Pancreas (tissue), 10 donors: ENCODE measurements around the gene DCBLD1. TPM values are rescaled to one million over a fixed set of nuclear protein-coding genes. Genes with fewer than 3 reads are reported as not detected.
A peak's percentile ranks its signal among the peaks of the same experiment; 100 is the strongest.

ENCODE experiments used
- ATAC-seq, 4 donors: fragments of 200-7000 bp; cut with Tn5 transposase; one replicate each; pipeline versions ENCODE4 v1.8.0 to v1.9.1; 2020; ENCODE audit warnings: mild to moderate bottlenecking in 4 of 4, moderate library complexity in 4 of 4
- DNase-seq, 6 donors: peaks; one replicate each; pipeline ENCODE4 v3.0.0-alpha.2; 2020
- FAIRE-seq: peaks from 2 replicates; lab custom pipeline; 2012; peaks lifted over from hg19 to GRCh38; lab: Jason Lieb, UNC
- H3K27ac ChIP-seq, 4 donors: fragments of 200-600 bp; sonication (generic); 1 replicate in 3 of 4; 2 replicates in 1 of 4; pipeline versions ENCODE4 v1.5.0 to v1.8.0; 2020
- H3K27me3 ChIP-seq, 4 donors: fragments of 200-600 bp; one replicate each; pipeline ENCODE4 v1.8.0; 2021
- H3K36me3 ChIP-seq, 3 donors: fragments of 200-600 bp; sonication (generic) in 1 of 3; one replicate each; pipeline versions ENCODE4 v1.5.0 to v1.8.0; 2020 to 2021
- H3K4me1 ChIP-seq, 3 donors: fragments of 200-600 bp; one replicate each; pipeline ENCODE4 v1.8.0; 2021
- H3K4me3 ChIP-seq, 4 donors: fragments of 200-600 bp; sonication (generic) in 2 of 4; one replicate each; pipeline versions ENCODE4 v1.5.0 to v1.8.0; 2020 to 2021
- H3K9me3 ChIP-seq, 4 donors: fragments of 200-600 bp; one replicate each; pipeline ENCODE4 v1.8.0; 2021
- WGBS, 2 donors: extraction: QIAGEN DNeasy Blood & Tissue Kit; methylation state at CpG; one replicate each; pipeline ENCODE4 v1.1.7; 2013; 5-methylcytosine and 5-hydroxymethylcytosine counted together
- intact Hi-C, 3 donors: fragments of 100-400 bp; cut with DNase I; formaldehyde crosslinking; loops; one replicate each; pipeline versions ENCODE4 v1.11.1 to v1.14.2; 2022
- polyA plus RNA-seq, 2 donors: library from polyadenylated mRNA; stranded (reverse); fragments of 200-250 nt; gene quantifications; one replicate each; pipeline ENCODE4 v1.2.3, GENCODE V29; 2013
- total RNA-seq, 6 donors: library from RNA; stranded (reverse); fragmentation: NEBNext Ultra II Directional in 4 of 6; extraction: Animal tissue kit (Norgen Biotek cat#: 25700) in 4 of 6; gene quantifications; one replicate each; pipeline versions ENCODE4 v1.2.1 to v1.2.4, GENCODE V29; 2021 to 2023
- TF ChIP-seq, protein P1 (sequence below), 4 donors: fragments of 200-600 bp; sonication (generic) in 3 of 4; IDR thresholded peaks; one replicate each; pipeline versions ENCODE4 v1.5.0 to v1.8.0; 2021; ENCODE audit warnings: antibody characterized with exemption in 4 of 4
- donor health status: healthy with polysubstance abuse.
- donor health status: DM: no; HTN: no; CAD: no; lungs with moderate emphysema.
- donor health status: DM: no; HTN: no; CAD: no.
- donor health status: control.
- donor health status: control.
- donor health status: Bipolar disorder and iron deficiency.
- donor health status: DM: yes; HTN: yes; CAD: no.
- donor health status: DM: no; HTN: no; CAD: no.
- donor health status: DM: no; HTN: no; CAD: no.
- donor health status: DM: yes; HTN: yes; CAD: no.

The DCBLD1 gene
- total and polyA plus RNA-seq, 8 donors, result 4.8 to 12.8 (median 6.4) TPM

DNA sequence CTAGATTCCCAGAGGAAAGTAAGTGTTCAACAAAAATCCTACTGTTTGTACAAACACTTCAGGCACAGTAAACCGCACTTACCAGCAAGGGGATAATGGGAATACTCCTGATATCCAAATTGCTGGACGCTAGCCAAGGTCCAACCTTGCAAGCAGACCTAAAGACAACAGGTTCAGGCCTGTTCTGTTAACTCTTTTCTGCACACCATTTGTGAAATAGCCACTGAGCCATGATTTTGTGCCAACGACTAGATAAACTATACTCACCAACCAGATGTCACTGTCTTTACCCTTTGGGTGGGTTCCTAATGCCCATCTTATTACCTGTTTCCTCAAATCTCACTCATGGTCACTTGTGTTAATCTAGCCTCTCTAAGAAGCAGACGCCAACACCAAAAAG, 76.3 kb downstream of the DCBLD1 start:
- peaks cover 0 to 10% (median 0%) of the 10 kb centered on the region in 3 donors for H3K36me3 ChIP-seq
- no peak overlapping the region for H3K4me3 ChIP-seq
- no peak for DNase-seq
- TF ChIP-seq, protein P1, sequence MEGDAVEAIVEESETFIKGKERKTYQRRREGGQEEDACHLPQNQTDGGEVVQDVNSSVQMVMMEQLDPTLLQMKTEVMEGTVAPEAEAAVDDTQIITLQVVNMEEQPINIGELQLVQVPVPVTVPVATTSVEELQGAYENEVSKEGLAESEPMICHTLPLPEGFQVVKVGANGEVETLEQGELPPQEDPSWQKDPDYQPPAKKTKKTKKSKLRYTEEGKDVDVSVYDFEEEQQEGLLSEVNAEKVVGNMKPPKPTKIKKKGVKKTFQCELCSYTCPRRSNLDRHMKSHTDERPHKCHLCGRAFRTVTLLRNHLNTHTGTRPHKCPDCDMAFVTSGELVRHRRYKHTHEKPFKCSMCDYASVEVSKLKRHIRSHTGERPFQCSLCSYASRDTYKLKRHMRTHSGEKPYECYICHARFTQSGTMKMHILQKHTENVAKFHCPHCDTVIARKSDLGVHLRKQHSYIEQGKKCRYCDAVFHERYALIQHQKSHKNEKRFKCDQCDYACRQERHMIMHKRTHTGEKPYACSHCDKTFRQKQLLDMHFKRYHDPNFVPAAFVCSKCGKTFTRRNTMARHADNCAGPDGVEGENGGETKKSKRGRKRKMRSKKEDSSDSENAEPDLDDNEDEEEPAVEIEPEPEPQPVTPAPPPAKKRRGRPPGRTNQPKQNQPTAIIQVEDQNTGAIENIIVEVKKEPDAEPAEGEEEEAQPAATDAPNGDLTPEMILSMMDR (IDR thresholded peaks at IDR 0.05), result no peak
- H3K27ac ChIP-seq, result no peak overlapping the region
- WGBS, 2 donors, result 61 to 64% methylated on average over 4 of the region's 4 CpGs
- no peak for FAIRE-seq
- no peaks in the 10 kb centered on the region for H3K27me3 ChIP-seq
- no peaks in the 10 kb centered on the region for H3K9me3 ChIP-seq
- peak in 1 of 4 donors; percentile 29 for ATAC-seq
- H3K4me1 ChIP-seq, result no peaks in the 10 kb centered on the region
- intact Hi-C loops, result loop anchor here in 2 of 3 donors (5.0 kb wide), 2 partner anchors 107 to 112 kb away; no protein-coding TSS in a partner anchor

DNA sequence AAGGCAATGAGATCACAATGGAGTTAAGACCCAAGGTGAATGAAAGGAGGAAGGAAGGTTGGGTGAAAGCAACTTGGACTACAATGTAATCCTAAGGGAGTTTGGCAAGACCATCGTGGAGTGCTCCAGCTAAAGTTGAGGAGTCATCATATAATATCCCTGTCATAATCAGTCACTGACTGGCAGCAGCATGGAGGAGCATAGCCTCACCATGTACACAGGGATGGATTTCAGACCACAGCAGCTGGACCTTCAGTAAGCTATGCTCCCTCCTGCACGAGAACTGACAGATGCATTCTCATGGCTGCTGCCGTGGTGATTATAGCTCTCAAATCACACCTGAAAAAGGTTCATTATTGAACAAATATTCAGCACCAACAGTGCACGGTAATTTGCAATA, 76.8 kb downstream of the DCBLD1 start:
- Histone ChIP-seq H3K27ac (no peak overlapping the region), H3K4me1 (no peaks in the 10 kb centered on the region), H3K9me3 (no peaks in the 10 kb centered on the region), H3K27me3 (no peaks in the 10 kb centered on the region), H3K36me3 (peaks cover 0 to 10% (median 0%) of the 10 kb centered on the region in 3 donors), H3K4me3 (no peak overlapping the region)
- DNase-seq, result no peak
- intact Hi-C loops, result loop anchor here in 2 of 3 donors (5.0 kb wide), 2 partner anchors 107 to 112 kb away; no protein-coding TSS in a partner anchor
- FAIRE-seq, result no peak
- ATAC-seq, result no peak
- WGBS, 2 donors, result 68 to 71% methylated on average over 4 of the region's 4 CpGs
- TF ChIP-seq, protein P1 (IDR thresholded peaks at IDR 0.05), result no peak

DNA sequence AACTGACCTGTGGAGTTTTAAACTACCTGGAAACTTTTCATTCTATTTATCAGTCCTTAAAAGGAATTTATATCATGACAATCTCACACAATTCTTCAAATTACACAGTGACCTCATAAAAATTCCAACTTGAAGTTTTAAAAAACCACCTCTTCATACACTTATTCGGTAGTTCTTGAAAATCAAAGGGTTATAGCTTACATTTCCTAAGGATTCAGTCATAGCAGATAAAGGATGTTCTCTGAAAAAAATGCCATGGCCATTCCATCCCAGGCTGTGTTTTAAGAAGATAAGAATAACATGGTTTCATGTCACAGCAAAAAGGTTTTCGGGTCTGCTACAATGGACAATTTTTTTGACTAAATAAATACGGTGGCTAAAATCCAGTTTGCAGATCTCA, 78.7 kb downstream of the DCBLD1 start:
- TF ChIP-seq, protein P1 (IDR thresholded peaks at IDR 0.05), result no peak
- ATAC-seq (no peak), DNase-seq (no peak), FAIRE-seq (no peak)
- peaks cover 0 to 13% (median 0%) of the 10 kb centered on the region in 3 donors for H3K36me3 ChIP-seq
- H3K4me1 ChIP-seq, result no peaks in the 10 kb centered on the region
- WGBS, 2 donors, result 72 to 77% methylated on average over 3 of the region's 3 CpGs
- H3K27ac ChIP-seq, result no peak overlapping the region
- intact Hi-C loops, result no loop called here
- no peak overlapping the region for H3K4me3 ChIP-seq
- no peaks in the 10 kb centered on the region for H3K9me3 ChIP-seq
- no peaks in the 10 kb centered on the region for H3K27me3 ChIP-seq

DNA sequence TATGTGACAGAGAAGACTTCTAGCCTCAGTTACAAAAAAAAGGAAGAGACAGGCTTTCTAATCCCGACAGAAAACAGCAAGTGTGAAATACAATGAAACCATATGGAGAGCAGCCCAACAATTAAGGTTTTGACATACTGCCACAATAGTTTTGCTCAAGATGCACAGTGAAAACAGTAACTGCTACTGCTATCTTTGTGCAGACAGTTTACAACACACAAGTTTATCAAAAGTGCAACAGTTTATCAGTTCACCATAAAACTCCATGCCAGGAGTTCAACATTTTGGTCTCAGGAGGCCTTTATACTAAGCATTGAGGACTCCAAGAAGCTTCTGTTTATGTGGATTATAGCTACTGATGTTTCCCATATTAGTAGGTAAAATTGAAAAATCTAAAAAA, 82.2 kb downstream of the DCBLD1 start:
- H3K4me3 ChIP-seq, result no peak overlapping the region
- no peaks in the 10 kb centered on the region for H3K4me1 ChIP-seq
- peaks cover 0 to 38% (median 19%) of the 10 kb centered on the region in 3 donors for H3K36me3 ChIP-seq
- no peaks in the 10 kb centered on the region for H3K9me3 ChIP-seq
- ATAC-seq (no peak), DNase-seq (no peak), FAIRE-seq (no peak)
- H3K27me3 ChIP-seq, result no peaks in the 10 kb centered on the region
- TF ChIP-seq, protein P1 (IDR thresholded peaks at IDR 0.05), result no peak
- WGBS, 2 donors, result 94 to 97% methylated on average over 1 of the region's 1 CpG
- no peak overlapping the region for H3K27ac ChIP-seq
- intact Hi-C loops, result no loop called here

DNA sequence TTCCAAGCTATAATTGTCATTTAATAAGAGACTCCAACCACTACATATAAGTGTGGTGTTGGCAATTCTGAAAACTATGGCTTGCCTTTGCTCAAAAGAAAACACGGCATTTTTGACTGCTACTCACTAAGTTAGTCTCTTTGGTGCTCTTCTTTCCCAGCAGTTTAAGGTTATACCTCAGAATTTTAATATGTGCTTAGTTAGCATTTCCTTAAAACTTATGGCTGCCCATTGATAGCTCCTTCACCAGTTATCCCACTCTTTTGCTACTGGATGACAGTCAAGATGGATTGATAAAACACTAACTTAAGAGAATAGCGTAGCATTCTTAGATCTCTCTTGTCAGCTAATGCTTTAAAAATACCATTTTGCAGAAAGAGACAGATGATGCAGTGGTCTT, 85.8 kb downstream of the DCBLD1 start:
- Histone ChIP-seq H3K9me3 (no peaks in the 10 kb centered on the region), H3K27me3 (no peaks in the 10 kb centered on the region), H3K36me3 (peaks cover 0 to 40% (median 19%) of the 10 kb centered on the region in 3 donors), H3K4me3 (no peak overlapping the region), H3K27ac (no peak overlapping the region), H3K4me1 (no peaks in the 10 kb centered on the region)
- DNase-seq (no peak), FAIRE-seq (no peak), ATAC-seq (no peak)
- WGBS, 2 donors, result 95 to 96% methylated on average over 2 of the region's 2 CpGs
- TF ChIP-seq, protein P1 (IDR thresholded peaks at IDR 0.05), result no peak
- intact Hi-C loops, result no loop called here
